Adrenal gland (tissue), 12 donors: ENCODE measurements around the gene HSPB9. TPM values are rescaled to one million over a fixed set of nuclear protein-coding genes. Genes with fewer than 3 reads are reported as not detected.

Source experiments
- DNase-seq, 7 donors: peaks; one replicate each; pipeline ENCODE4 v3.0.0-alpha.2; 2019 to 2020
- H3K27ac ChIP-seq, 5 donors: fragments of 200-600 bp; sonication (generic) in 4 of 5; 1 replicate in 3 of 5; 2 replicates in 2 of 5; pipeline versions ENCODE4 v1.5.1 to v1.8.0; 2016 to 2020; ENCODE audit warnings: mild to moderate bottlenecking in 1 of 5
- H3K27me3 ChIP-seq: fragments of 200-600 bp; 2 replicates; pipeline ENCODE4 v1.8.0; 2021
- H3K36me3 ChIP-seq, 2 donors: fragments of 200-600 bp; replicated peaks in 1 of 2; 1 replicate in 1 of 2; 2 replicates in 1 of 2; pipeline versions ENCODE4 v1.5.1 to v1.8.0; 2018 to 2022
- H3K4me1 ChIP-seq, 2 donors: fragments of 200-600 bp; replicated peaks in 1 of 2; 1 replicate in 1 of 2; 2 replicates in 1 of 2; pipeline versions ENCODE4 v1.5.1 to v1.8.0; 2018 to 2021
- H3K4me3 ChIP-seq, 4 donors: fragments of 200-600 bp; sonication (generic) in 3 of 4; one replicate each; pipeline ENCODE4 v1.5.1; 2016 to 2018
- H3K9me3 ChIP-seq, 3 donors: fragments of 200-600 bp; sonication (generic) in 1 of 3; replicated peaks in 1 of 3; 1 replicate in 2 of 3; 2 replicates in 1 of 3; pipeline versions ENCODE4 v1.5.1 to v1.8.0; 2016 to 2021
- CTCF ChIP-seq, 6 experiments: fragments of 450-650 bp in 4 of 6; fragments of 200-600 bp in 2 of 6; sonication (generic) in 1 of 6; IDR thresholded peaks; 1 replicate in 5 of 6; 2 replicates in 1 of 6; pipeline versions ENCODE4 v1.5.1 to v1.8.0; 2016 to 2021; ENCODE audit warnings: antibody characterized with exemption in 6 of 6, mild to moderate bottlenecking in 2 of 6, moderate library complexity in 1 of 6
- POLR2A ChIP-seq, 2 donors: fragments of 450-650 bp; IDR thresholded peaks; one replicate each; pipeline ENCODE4 v1.6.1; 2017; ENCODE audit warnings: antibody characterized with exemption in 2 of 2, mild to moderate bottlenecking in 2 of 2, moderate library complexity in 1 of 2
- WGBS, 4 donors: extraction: QIAGEN DNeasy Blood & Tissue Kit in 2 of 4; methylation state at CpG; one replicate each; pipeline versions ENCODE4 v1.1.5 to v1.1.7; 2013 to 2017; 5-methylcytosine and 5-hydroxymethylcytosine counted together
- intact Hi-C, 2 donors: fragments of 100-400 bp; cut with DNase I; formaldehyde crosslinking; loops; one replicate each; pipeline versions ENCODE4 v1.14.1 to v1.15.0; 2022 to 2023
- polyA plus RNA-seq, 3 donors: library from polyadenylated mRNA; stranded (reverse); fragments of 200-250 nt in 2 of 3; fragments of 350-450 nt in 1 of 3; fragmentation: Illumina TruSeq in 1 of 3; extraction: RNeasy Lipid Tissue Mini Kit (QIAGEN cat#74804) in 1 of 3; gene quantifications; one replicate each; pipeline ENCODE4 v1.2.3, GENCODE V29; 2013 to 2014
- total RNA-seq, 9 donors: library from RNA; depleted of rRNA in 4 of 9; stranded (reverse); fragments of >200 nt in 4 of 9; fragments of 120-200 nt in 1 of 9; fragmentation: NEBNext Ultra II Directional in 1 of 9; extraction: Animal tissue kit (Norgen Biotek cat#: 25700) in 1 of 9; gene quantifications; one replicate each; pipeline versions ENCODE4 v1.1.0 to v1.2.4, GENCODE V29; 2013 to 2023
- donor health status: healthy with polysubstance abuse.
- donor health status: Bipolar disorder and iron deficiency.
- donor health status: DM: yes; HTN: yes; CAD: no.
- donor health status: DM: no; HTN: no; CAD: no.
- donor health status: DM: no; HTN: no; CAD: no.
- donor health status: DM: yes; HTN: yes; CAD: no.

The HSPB9 gene
- total and polyA plus RNA-seq, 12 donors = 0.14 to 0.72 (median 0.20) TPM; not detected in 5

- H3K4me3 ChIP-seq = no peak overlapping the region
- DNase-seq = no peak
- no peak for TF ChIP-seq CTCF (IDR thresholded peaks at IDR 0.05)
- no peak for TF ChIP-seq POLR2A (IDR thresholded peaks at IDR 0.05)
- no peaks in the 10 kb centered on the region for H3K27me3 ChIP-seq
- H3K27ac ChIP-seq = no peak overlapping the region
- H3K36me3 ChIP-seq = peaks cover 0 to 7% of the 10 kb centered on the region in 2 donors
- peaks cover 0 to 4% of the 10 kb centered on the region in 2 donors for H3K4me1 ChIP-seq
- WGBS, 4 donors = 72 to 87% (median 84%) methylated on average over 4 to 11 of the region's 11 CpGs
- no peaks in the 10 kb centered on the region for H3K9me3 ChIP-seq
- intact Hi-C loops = loop anchor here in 1 of 2 donors (5.0 kb wide), 1 partner anchor 36 kb away; no protein-coding TSS in a partner anchor
Observed at GRCh38 chr17:42103221-42103954, 19.2 kb upstream of the HSPB9 start.

GRCh38 chr17:42104264-42104663 lies 18.3 kb upstream of the HSPB9 start:
- Histone ChIP-seq H3K36me3 (peaks cover 0 to 16% of the 10 kb centered on the region in 2 donors), H3K4me1 (peaks cover 0 to 4% of the 10 kb centered on the region in 2 donors), H3K4me3 (no peak overlapping the region), H3K9me3 (no peaks in the 10 kb centered on the region), H3K27ac (no peak overlapping the region), H3K27me3 (no peaks in the 10 kb centered on the region)
- no peak for TF ChIP-seq POLR2A (IDR thresholded peaks at IDR 0.05)
- TF ChIP-seq CTCF (IDR thresholded peaks at IDR 0.05) = no peak
- intact Hi-C loops = loop anchor here in 1 of 2 donors (5.0 kb wide), 1 partner anchor 37 kb away; no protein-coding TSS in a partner anchor
- WGBS, 4 donors = 46 to 74% (median 66%) methylated on average over 2 to 3 of the region's 3 CpGs
- no peak for DNase-seq

GRCh38 chr17:42106009-42106408 lies 16.6 kb upstream of the HSPB9 start:
- 66 to 79% (median 71%) methylated on average over 2 of the region's 2 CpGs for WGBS, 4 donors
- Histone ChIP-seq H3K4me3 (no peak overlapping the region), H3K36me3 (peaks cover 0 to 18% of the 10 kb centered on the region in 2 donors), H3K27ac (no peak overlapping the region), H3K4me1 (peaks cover 0 to 9% of the 10 kb centered on the region in 2 donors), H3K27me3 (no peaks in the 10 kb centered on the region), H3K9me3 (no peaks in the 10 kb centered on the region)
- intact Hi-C loops = no loop called here
- no peak for DNase-seq
- TF ChIP-seq POLR2A (IDR thresholded peaks at IDR 0.05) (no peak), CTCF (IDR thresholded peaks at IDR 0.05) (no peak)

GRCh38 chr17:42107124-42107523 lies 15.5 kb upstream of the HSPB9 start:
- Histone ChIP-seq H3K36me3 (peaks cover 0 to 18% of the 10 kb centered on the region in 2 donors), H3K4me3 (peak overlapping the region in 1 of 4 donors; percentile 44)

More at GRCh38 chr17:42107124-42107523, 15.5 kb upstream of the HSPB9 start:
- peaks cover 8 to 16% of the 10 kb centered on the region in 2 donors for H3K4me1 ChIP-seq
- no peak for DNase-seq
- TF ChIP-seq CTCF (IDR thresholded peaks at IDR 0.05) (no peak), POLR2A (IDR thresholded peaks at IDR 0.05) (no peak)
- intact Hi-C loops = no loop called here
- no peaks in the 10 kb centered on the region for H3K9me3 ChIP-seq
- H3K27me3 ChIP-seq = no peaks in the 10 kb centered on the region
- WGBS, 4 donors = 70 to 79% (median 76%) methylated on average over 6 of the region's 6 CpGs
- H3K27ac ChIP-seq = no peak overlapping the region
